ENCODE results near the gene MGMT.

Gene MGMT

DNA sequence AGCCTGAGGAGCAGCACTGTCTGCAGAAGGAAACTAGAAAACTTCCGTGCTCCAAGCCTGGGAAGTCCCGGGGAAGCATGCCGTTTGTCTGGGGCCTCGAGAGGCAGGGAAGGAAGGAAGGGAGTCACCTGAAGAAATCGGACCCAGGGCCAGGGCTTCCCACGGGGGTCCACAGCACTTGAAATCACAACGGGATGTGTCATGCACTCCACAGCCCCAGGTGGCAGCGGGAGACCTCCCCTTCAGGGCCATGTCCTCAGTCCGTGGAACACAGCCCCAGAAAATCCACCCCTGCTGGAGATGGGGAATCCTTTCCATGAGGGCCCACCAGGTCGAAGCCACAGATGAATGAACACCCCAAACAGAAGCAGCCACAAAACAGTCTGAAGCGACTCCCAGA is 239.5 kb downstream of the MGMT start:
- DNase-seq, result no peak

DNA sequence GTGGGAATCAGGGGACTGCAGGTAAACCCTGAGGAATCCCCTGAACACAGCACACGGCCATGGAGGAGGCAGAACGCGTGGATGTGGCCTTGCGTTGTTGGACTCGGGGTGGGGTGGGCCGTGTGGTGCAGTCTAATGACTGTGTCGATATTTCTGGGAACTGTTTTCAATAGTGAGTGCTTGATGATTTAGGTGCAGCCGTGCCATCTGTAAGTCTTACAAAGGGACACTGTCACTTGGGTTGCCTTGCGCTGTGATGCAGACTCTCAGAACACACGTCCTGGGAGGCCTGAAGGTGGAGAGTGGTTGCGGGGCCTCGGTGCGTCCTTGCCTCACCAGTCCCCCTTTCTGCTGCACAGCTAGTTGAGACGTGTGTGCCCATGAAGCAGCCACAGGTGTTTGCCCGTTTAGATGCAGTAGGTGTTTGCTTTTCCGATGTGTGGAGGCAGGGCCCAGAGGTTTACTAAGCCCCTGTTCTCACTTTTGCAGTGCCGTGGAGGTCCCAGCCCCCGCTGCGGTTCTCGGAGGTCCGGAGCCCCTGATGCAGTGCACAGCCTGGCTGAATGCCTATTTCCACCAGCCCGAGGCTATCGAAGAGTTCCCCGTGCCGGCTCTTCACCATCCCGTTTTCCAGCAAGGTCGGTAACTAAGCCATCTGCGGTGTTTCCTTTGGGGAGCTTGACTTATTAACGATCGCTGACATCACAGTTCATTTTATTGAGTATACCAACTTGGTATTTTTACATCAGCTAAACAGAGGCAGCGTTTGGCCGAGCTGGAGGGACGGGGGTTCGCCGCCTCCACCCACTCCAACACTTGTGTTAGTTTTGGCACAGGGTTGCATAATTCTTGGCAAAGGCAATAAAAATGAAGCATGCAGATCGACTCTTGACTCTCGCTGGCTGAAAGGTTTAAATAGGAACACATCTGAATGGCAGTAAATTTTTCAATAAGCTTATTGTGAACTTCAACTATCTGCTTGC is 240.7 kb downstream of the MGMT start:
- DNase-seq, result no peak

DNA sequence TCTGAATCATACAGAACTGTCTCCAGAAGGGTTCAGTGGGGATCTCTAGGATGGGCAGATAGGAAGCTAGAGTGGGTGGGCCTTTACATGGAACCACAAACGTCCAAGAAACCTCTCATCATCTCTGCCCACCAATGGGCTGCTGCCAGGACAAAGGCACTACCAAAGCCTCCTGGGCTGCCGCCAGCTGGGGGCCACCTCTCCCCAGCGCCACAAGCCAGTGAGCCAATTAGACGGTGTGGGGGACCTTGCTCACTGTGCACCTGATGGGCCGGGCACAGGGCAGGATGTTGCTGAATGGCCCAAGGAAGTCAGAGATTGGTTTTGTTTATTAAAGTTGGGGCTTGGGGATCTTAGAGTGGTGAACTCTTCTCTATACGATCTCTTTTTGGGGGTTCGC is 242.1 kb downstream of the MGMT start:
- no peak for DNase-seq

- no peak for DNase-seq
Observed at GRCh38 chr10:129709627-129710509, 242.8 kb downstream of the MGMT start.

- DNase-seq, result no peak
Observed at GRCh38 chr10:129710510-129710847, 243.4 kb downstream of the MGMT start.

GRCh38 chr10:129711291-129711690 is 244.2 kb downstream of the MGMT start:
- no peak for DNase-seq

GRCh38 chr10:129712000-129712399 is 245.0 kb downstream of the MGMT start:
- DNase-seq, result no peak

GRCh38 chr10:129713659-129714265 is 246.7 kb downstream of the MGMT start:
- DNase-seq, result no peak

GRCh38 chr10:129715805-129716204 is 248.8 kb downstream of the MGMT start:
- DNase-seq, result no peak

DNA sequence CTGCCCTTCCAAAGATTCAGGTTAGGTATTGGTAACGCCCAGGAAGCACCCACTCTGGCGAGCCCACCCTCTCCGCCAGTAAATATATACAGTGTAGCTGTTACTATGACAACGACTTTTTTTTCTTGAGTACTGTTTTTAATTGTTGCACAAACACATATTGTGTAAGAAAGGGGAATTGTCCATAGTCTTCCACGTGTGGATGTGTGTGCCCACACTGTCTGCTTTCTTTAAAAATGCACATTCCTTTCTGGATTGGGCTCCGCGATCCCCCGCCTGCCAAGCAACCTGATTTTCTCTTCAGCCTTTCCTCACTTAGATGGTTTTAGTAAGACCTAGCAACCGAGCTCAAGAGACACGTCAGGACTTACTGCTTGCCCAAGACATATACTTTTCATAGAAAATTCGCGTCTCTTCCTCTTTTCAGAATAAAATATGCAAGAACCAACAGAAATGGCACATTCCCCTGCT is 249.2 kb downstream of the MGMT start:
- DNase-seq, result no peak

DNA sequence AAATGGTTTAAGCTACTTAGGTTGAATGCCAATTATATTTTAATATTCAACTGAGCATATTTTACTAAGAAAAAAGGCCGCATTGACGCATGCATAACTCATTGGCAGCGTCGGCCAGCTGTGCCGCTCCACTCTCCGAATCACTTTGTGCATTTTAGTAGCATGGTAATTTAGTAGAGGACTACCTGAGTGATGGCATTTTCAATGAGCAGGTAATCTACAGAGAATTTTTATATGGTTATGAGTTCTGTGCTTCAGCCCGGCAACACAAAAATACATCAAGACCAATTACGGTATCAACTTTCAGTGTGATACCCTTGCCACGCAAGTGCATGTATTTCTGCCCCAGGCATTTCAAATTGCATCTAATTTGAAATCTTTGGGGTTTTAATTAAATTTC is 249.8 kb downstream of the MGMT start:
- no peak for DNase-seq

DNA sequence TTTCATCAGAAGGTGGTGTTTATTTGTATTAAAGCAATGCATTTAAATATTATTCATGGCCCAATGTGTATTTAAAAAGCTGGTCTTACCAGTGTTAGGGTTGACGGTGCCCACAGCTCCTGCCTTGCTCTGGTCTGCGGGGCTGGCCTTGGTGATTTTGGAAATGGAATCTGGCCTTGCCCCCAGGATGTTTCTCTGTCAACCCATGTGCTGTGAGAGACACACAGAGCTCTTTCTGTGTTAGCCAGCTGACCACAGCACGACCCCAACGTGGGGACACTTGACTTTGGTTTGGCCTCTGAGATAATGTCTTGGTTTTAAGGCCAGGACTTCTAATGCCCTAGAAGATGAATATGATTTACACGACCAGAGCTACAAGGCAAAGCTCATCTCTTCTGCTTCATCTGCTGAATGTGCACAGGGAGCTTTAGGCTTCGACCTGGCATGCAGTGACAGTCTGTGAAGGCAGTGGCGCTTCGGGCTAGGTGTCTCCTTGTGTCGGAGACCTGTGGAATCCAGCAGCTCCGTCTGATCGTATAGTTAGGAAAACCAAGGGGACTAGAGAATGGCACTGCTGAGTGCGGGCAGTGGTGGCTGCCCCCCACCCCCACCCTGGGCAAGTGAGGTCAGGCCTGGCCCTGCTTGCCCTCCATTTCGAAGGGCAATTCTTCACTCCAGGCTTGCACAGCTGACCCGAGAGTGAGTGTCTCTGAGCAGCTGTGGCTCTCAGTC is 250.9 kb downstream of the MGMT start:
- DNase-seq, result no peak

- DNase-seq, result no peak
Observed at GRCh38 chr10:129718548-129719414, 251.7 kb downstream of the MGMT start.

DNA sequence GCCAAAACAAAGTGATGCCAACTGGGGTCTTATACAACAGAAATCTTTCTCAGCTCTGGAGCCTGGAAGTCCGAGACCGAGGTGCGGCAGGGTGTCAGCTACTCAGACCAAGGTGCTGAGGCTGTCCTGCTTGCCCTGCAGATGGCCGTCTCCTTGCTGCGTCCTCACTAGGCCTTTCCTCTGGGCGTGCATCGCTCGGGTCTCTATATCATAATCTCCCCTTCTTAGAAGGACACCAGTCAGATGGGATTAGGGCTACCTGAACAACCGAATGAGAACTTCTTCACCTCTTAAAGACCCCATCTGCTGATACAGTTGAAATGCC is 252.3 kb downstream of the MGMT start:
- DNase-seq, result no peak

- DNase-seq, result no peak
Observed at GRCh38 chr10:129719889-129720590, 253.0 kb downstream of the MGMT start.

- no peak for DNase-seq
Observed at GRCh38 chr10:129725011-129725410, 258.0 kb downstream of the MGMT start.

GRCh38 chr10:129725482-129725881 is 258.4 kb downstream of the MGMT start:
- no peak for DNase-seq

DNA sequence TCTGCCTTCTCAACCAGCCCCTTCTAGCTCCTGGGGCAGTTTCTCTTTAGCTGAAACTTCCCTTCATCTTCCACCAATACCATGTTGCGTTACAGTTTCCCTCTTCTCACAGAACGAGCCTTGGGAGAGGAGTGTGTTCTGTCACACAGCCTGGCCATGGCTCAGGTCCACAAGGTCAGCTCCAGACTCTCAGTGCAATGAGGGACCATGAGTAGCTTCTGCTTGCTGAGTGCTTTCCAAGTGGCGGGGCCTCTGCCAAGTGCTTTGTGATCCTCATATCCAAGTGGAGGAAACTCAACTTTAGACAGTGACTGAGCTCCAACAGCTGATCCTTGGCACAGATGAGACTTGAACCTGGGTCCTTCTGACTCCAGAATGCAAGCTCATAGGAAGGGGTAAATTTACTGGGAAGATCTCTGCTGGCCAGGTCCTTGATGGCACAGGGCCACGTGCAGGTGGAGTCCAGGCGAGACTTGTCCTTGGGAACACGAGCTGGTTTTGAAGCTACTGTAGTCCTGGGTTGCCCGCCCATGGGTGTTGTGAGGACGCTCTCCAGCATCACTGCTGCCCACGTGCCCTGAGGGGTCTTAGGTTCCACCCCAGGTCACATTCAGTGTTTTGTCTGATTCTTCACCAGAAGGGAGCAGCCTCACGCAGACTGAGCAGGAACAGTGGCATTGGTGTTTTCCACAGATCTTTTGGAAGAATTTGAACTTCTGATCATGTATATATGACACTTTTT is 259.0 kb downstream of the MGMT start:
- no peak for DNase-seq

DNA sequence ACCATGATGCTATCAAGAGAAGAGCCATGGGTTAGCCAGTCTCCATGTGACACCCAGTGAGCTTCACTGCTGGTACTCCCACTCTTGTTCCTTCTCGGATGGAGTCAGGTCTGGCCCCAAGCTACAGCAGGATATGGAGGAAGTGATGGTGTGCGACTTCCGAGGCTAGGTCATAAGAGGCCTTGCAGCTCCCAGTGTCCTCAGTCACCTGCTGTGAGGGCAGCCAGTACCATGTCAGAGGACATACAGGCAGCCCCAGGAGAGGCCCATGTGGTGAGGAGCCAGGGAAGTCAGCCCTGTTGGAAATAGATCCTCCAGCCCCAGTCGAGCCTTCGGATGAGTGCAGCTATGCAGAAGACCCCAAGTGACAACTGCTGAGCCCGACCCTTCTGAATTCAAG is 260.0 kb downstream of the MGMT start:
- no peak for DNase-seq

All from hypothalamus (tissue), 51 donors.